Brain microvascular endothelial cell (primary cell): Measurements from ENCODE around the gene GUCA2A.

Source experiments
- DNase-seq: peaks from one replicate; pipeline ENCODE4 v3.0.0-alpha.2; 2020
- H3K27ac ChIP-seq: fragments of 250-450 bp; sonication (Bioruptor Pico); 2 replicates; pipeline ENCODE4 v1.5.1; 2020; ENCODE audit warnings: mild to moderate bottlenecking, moderate library complexity
- H3K27me3 ChIP-seq: fragments of 250-450 bp; sonication (Bioruptor Pico); replicated peaks from 2 replicates; pipeline ENCODE4 v1.5.1; 2020; ENCODE audit warnings: mild to moderate bottlenecking
- H3K36me3 ChIP-seq: fragments of 250-450 bp; sonication (Bioruptor Pico); replicated peaks from 2 replicates; pipeline ENCODE4 v1.5.1; 2020; ENCODE audit warnings: mild to moderate bottlenecking
- H3K4me3 ChIP-seq: 2 replicates; pipeline ENCODE4 v1.5.1; 2011; ENCODE audit warnings: low read depth, mild to moderate bottlenecking, control low read depth, low read length, moderate library complexity
- in situ Hi-C: cut with HindIII; loops from 2 replicates; pipeline ENCODE4 v1.10.0; 2017; ENCODE audit warnings: low sequenced_read_pairs, low pct_ligation_motif_present
- TF ChIP-seq, protein P1 (sequence below): IDR thresholded peaks from 2 replicates; pipeline ENCODE4 v1.5.1; 2011; ENCODE audit warnings: low read depth, mild to moderate bottlenecking, moderate library complexity, low read length, control low read depth, inconsistent platforms; ENCODE audit errors: missing control alignments

Gene GUCA2A

GRCh38 chr1:42181687-42182086, 17.1 kb upstream of the GUCA2A start:
- Histone ChIP-seq H3K27ac (no peak overlapping the region), H3K36me3 (peaks cover 2% of the 10 kb centered on the region), H3K27me3 (no peaks in the 10 kb centered on the region), H3K4me3 (no peak overlapping the region)
- DNase-seq: no peak
- in situ Hi-C loops: no loop called here
- TF ChIP-seq, protein P1, sequence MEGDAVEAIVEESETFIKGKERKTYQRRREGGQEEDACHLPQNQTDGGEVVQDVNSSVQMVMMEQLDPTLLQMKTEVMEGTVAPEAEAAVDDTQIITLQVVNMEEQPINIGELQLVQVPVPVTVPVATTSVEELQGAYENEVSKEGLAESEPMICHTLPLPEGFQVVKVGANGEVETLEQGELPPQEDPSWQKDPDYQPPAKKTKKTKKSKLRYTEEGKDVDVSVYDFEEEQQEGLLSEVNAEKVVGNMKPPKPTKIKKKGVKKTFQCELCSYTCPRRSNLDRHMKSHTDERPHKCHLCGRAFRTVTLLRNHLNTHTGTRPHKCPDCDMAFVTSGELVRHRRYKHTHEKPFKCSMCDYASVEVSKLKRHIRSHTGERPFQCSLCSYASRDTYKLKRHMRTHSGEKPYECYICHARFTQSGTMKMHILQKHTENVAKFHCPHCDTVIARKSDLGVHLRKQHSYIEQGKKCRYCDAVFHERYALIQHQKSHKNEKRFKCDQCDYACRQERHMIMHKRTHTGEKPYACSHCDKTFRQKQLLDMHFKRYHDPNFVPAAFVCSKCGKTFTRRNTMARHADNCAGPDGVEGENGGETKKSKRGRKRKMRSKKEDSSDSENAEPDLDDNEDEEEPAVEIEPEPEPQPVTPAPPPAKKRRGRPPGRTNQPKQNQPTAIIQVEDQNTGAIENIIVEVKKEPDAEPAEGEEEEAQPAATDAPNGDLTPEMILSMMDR: no peak

GRCh38 chr1:42179900-42180329, 15.4 kb upstream of the GUCA2A start:
- Histone ChIP-seq H3K27me3 (no peaks in the 10 kb centered on the region), H3K4me3 (no peak overlapping the region), H3K36me3 (peaks cover 2% of the 10 kb centered on the region), H3K27ac (no peak overlapping the region)
- DNase-seq: no peak
- in situ Hi-C loops: no loop called here
- TF ChIP-seq, protein P1: no peak

- in situ Hi-C loops: no loop called here
- peaks cover 2% of the 10 kb centered on the region for H3K36me3 ChIP-seq
- H3K4me3 ChIP-seq: no peak overlapping the region
- DNase-seq: peak; percentile 71
- TF ChIP-seq, protein P1: no peak
- H3K27ac ChIP-seq: peak overlapping the region; percentile 9
- H3K27me3 ChIP-seq: no peaks in the 10 kb centered on the region
Measured at GRCh38 chr1:42179275-42179674, 14.7 kb upstream of the GUCA2A start.

DNA sequence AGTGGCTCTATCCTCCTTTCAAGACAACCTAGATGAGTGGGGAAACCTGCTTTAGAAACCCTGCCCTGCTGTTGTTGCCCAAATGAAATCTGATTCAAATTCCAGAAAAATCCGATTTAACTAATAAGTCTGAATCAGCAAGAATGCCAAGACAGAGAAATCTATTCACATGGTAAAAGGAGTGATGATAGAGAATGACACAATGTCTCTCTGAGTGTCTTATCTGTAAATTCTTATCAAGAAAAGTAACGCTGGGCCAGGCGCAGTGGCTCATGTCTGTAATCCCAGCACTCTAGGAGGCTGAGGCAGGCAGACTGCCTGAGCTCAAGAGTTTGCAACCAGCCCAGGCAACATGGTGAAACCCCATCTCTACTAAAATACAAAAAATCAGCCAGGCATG, 13.7 kb upstream of the GUCA2A start:
- Histone ChIP-seq H3K27ac (peak overlapping the region; percentile 35), H3K36me3 (peaks cover 2% of the 10 kb centered on the region), H3K27me3 (no peaks in the 10 kb centered on the region), H3K4me3 (no peak overlapping the region)
- in situ Hi-C loops: no loop called here
- DNase-seq: peak; percentile 72
- TF ChIP-seq, protein P1: no peak

DNA sequence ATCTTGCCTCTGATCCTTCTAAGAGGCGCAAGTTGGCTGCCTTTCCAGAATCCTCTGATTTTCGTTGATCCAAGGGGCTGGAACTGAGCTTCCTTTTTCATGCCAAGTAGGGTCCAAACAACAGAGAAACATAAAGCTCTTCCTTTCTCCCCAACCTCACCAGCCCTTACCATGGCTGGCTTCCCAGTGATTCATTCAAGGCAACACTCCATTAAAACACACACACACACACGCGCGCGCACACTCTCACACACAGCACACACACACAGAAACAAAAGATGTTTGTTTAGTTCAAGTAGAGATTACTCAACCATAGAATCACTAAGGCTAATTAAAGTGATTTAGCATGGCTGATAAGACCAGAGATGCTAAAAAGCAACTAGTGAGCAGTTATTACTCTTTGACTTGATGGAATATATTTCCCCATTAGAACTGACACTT, 13.0 kb upstream of the GUCA2A start:
- Histone ChIP-seq H3K27me3 (no peaks in the 10 kb centered on the region), H3K4me3 (no peak overlapping the region), H3K27ac (peak overlapping the region; percentile 35), H3K36me3 (peaks cover 2% of the 10 kb centered on the region)
- TF ChIP-seq, protein P1: no peak
- peak; percentile 76 for DNase-seq
- in situ Hi-C loops: no loop called here

DNA sequence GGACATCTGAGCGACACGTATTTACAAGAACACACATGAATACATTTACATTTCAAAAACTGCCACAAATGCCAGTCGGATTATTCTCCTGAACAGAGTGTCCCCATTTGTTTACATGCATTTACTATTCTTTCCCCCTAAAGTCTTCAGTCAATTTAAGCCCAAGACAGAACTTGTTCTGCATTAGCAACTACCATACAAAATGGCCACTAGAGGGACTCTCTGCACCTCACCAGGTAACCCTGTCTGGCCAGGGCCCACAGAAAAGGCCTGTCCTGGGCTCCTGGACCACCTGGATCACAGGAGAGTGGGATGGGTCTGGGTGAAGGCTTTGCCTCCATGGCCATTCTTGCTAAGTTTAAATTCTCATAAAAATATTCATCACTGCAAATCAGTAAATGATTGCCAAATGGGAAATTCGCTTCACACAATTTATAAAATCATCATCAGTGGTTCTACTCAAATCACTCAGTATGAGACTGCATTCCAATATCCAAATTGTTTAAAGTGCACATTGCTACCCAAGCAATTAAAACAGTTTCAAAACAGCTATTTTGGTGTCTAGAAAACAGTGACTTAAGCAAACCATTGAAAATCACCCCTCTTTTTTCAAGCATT, 12.5 kb upstream of the GUCA2A start:
- peak; percentile 29 for DNase-seq
- in situ Hi-C loops: no loop called here

More for the DNA sequence above, 12.5 kb upstream of the GUCA2A start:
- TF ChIP-seq, protein P1: peak; percentile 87
- H3K27me3 ChIP-seq: no peaks in the 10 kb centered on the region
- H3K27ac ChIP-seq: no peak overlapping the region
- H3K4me3 ChIP-seq: no peak overlapping the region
- peaks cover 2% of the 10 kb centered on the region for H3K36me3 ChIP-seq
